Pancreas (tissue), 10 donors: ENCODE measurements around the gene MUC5B. TPM values are rescaled to one million over a fixed set of nuclear protein-coding genes. Genes with fewer than 3 reads are reported as not detected.

Experiments used
- ATAC-seq, 4 donors: fragments of 200-7000 bp; cut with Tn5 transposase; one replicate each; pipeline versions ENCODE4 v1.8.0 to v1.9.1; 2020; ENCODE audit warnings: mild to moderate bottlenecking in 4 of 4, moderate library complexity in 4 of 4
- DNase-seq, 6 donors: peaks; one replicate each; pipeline ENCODE4 v3.0.0-alpha.2; 2020
- FAIRE-seq: peaks from 2 replicates; lab custom pipeline; 2012; peaks lifted over from hg19 to GRCh38; lab: Jason Lieb, UNC
- H3K27ac ChIP-seq, 4 donors: fragments of 200-600 bp; sonication (generic); 1 replicate in 3 of 4; 2 replicates in 1 of 4; pipeline versions ENCODE4 v1.5.0 to v1.8.0; 2020
- H3K27me3 ChIP-seq, 4 donors: fragments of 200-600 bp; one replicate each; pipeline ENCODE4 v1.8.0; 2021
- H3K36me3 ChIP-seq, 3 donors: fragments of 200-600 bp; sonication (generic) in 1 of 3; one replicate each; pipeline versions ENCODE4 v1.5.0 to v1.8.0; 2020 to 2021
- H3K4me1 ChIP-seq, 3 donors: fragments of 200-600 bp; one replicate each; pipeline ENCODE4 v1.8.0; 2021
- H3K4me3 ChIP-seq, 4 donors: fragments of 200-600 bp; sonication (generic) in 2 of 4; one replicate each; pipeline versions ENCODE4 v1.5.0 to v1.8.0; 2020 to 2021
- H3K9me3 ChIP-seq, 4 donors: fragments of 200-600 bp; one replicate each; pipeline ENCODE4 v1.8.0; 2021
- WGBS, 2 donors: extraction: QIAGEN DNeasy Blood & Tissue Kit; methylation state at CpG; one replicate each; pipeline ENCODE4 v1.1.7; 2013; 5-methylcytosine and 5-hydroxymethylcytosine counted together
- intact Hi-C, 3 donors: fragments of 100-400 bp; cut with DNase I; formaldehyde crosslinking; loops; one replicate each; pipeline versions ENCODE4 v1.11.1 to v1.14.2; 2022
- polyA plus RNA-seq, 2 donors: library from polyadenylated mRNA; stranded (reverse); fragments of 200-250 nt; gene quantifications; one replicate each; pipeline ENCODE4 v1.2.3, GENCODE V29; 2013
- total RNA-seq, 6 donors: library from RNA; stranded (reverse); fragmentation: NEBNext Ultra II Directional in 4 of 6; extraction: Animal tissue kit (Norgen Biotek cat#: 25700) in 4 of 6; gene quantifications; one replicate each; pipeline versions ENCODE4 v1.2.1 to v1.2.4, GENCODE V29; 2021 to 2023
- TF ChIP-seq, protein P1 (sequence below), 4 donors: fragments of 200-600 bp; sonication (generic) in 3 of 4; IDR thresholded peaks; one replicate each; pipeline versions ENCODE4 v1.5.0 to v1.8.0; 2021; ENCODE audit warnings: antibody characterized with exemption in 4 of 4
- donor health status: healthy with polysubstance abuse.
- donor health status: DM: no; HTN: no; CAD: no; lungs with moderate emphysema.
- donor health status: DM: no; HTN: no; CAD: no.
- donor health status: control.
- donor health status: control.
- donor health status: Bipolar disorder and iron deficiency.
- donor health status: DM: yes; HTN: yes; CAD: no.
- donor health status: DM: no; HTN: no; CAD: no.
- donor health status: DM: no; HTN: no; CAD: no.
- donor health status: DM: yes; HTN: yes; CAD: no.

The MUC5B gene
- total and polyA plus RNA-seq, 8 donors = 5.1 to 65.4 (median 15.1) TPM

DNA sequence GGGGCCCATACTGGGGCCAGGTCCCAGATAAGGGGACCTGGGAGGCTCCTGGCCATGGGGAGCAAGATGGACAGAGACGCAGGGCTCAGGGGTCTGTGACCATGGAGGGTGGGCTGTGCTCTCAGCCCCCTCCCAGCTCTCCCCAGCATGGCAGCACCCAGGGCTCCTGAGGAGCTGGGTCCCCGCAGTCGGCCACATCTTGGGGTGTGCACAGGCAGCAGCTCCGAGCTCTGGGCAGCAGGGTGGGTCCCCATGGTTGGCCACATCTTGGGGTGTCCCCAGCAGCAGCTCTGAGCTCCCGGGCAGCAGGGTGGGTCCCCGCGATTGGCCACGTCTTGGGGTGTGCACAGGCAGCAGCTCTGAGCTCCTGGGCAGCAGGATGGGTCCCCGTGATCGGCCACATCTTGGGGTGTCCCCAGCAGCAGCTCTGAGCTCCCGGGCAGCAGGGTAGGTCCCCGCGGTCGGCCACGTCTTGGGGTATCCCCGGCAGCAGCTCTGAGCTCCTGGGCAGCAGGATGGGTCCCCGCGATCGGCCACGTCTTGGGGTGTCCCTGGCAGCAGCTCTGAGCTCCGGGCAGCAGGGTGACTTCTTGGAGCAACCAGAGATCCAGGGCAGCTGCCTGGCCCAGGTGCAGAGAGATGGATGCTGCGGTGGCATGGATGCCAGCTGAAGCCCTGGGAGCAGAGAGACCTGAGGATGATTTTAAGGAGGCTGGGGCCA lies 18.3 kb upstream of the MUC5B start:
- intact Hi-C loops = loop anchor here in 1 of 3 donors (5.0 kb wide), 1 partner anchor 313 kb away; no protein-coding TSS in a partner anchor
- peak in 5 of 6 donors; percentile 1 to 54 (median 17) for DNase-seq
- Histone ChIP-seq H3K4me3 (no peak overlapping the region), H3K4me1 (no peaks in the 10 kb centered on the region), H3K27ac (no peak overlapping the region), H3K27me3 (no peaks in the 10 kb centered on the region), H3K36me3 (no peaks in the 10 kb centered on the region), H3K9me3 (no peaks in the 10 kb centered on the region)
- no peak for FAIRE-seq
- TF ChIP-seq, protein P1, sequence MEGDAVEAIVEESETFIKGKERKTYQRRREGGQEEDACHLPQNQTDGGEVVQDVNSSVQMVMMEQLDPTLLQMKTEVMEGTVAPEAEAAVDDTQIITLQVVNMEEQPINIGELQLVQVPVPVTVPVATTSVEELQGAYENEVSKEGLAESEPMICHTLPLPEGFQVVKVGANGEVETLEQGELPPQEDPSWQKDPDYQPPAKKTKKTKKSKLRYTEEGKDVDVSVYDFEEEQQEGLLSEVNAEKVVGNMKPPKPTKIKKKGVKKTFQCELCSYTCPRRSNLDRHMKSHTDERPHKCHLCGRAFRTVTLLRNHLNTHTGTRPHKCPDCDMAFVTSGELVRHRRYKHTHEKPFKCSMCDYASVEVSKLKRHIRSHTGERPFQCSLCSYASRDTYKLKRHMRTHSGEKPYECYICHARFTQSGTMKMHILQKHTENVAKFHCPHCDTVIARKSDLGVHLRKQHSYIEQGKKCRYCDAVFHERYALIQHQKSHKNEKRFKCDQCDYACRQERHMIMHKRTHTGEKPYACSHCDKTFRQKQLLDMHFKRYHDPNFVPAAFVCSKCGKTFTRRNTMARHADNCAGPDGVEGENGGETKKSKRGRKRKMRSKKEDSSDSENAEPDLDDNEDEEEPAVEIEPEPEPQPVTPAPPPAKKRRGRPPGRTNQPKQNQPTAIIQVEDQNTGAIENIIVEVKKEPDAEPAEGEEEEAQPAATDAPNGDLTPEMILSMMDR (IDR thresholded peaks at IDR 0.05) = no peak
- no peak for ATAC-seq
- 63 to 75% methylated on average over 22 of the region's 22 CpGs for WGBS, 2 donors

- no peaks in the 10 kb centered on the region for H3K27me3 ChIP-seq
- no peak overlapping the region for H3K4me3 ChIP-seq
- FAIRE-seq (no peak), ATAC-seq (no peak), DNase-seq (peak in 4 of 6 donors; percentile 0 to 58 (median 30))
- no peaks in the 10 kb centered on the region for H3K36me3 ChIP-seq
- WGBS, 2 donors = 54 to 68% methylated on average over 31 to 35 of the region's 35 CpGs
- H3K27ac ChIP-seq = no peak overlapping the region
- H3K9me3 ChIP-seq = no peaks in the 10 kb centered on the region
- intact Hi-C loops = no loop called here
- TF ChIP-seq, protein P1 (IDR thresholded peaks at IDR 0.05) = no peak
- H3K4me1 ChIP-seq = no peaks in the 10 kb centered on the region
Measured at GRCh38 chr11:1205121-1205986, 17.5 kb upstream of the MUC5B start.

DNA sequence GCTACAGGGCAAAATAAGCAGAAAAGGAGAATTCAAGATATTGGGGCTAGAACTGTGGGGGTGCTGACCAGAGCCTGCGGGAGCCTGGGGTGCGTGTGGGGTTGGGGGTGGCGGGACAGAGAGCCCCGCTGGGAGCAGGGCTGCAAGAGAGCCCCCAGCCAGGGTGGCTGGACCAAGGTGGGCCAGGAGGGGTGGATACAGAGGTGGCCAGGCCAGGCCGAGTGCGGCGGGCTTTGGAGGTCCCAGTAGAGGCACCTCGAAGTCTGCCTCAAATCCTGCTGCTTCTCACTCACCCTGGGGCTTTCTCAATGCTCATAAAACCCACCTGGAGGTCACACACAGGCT lies 16.9 kb upstream of the MUC5B start:
- no peaks in the 10 kb centered on the region for H3K9me3 ChIP-seq
- intact Hi-C loops = no loop called here
- TF ChIP-seq, protein P1 (IDR thresholded peaks at IDR 0.05) = no peak
- H3K27me3 ChIP-seq = no peaks in the 10 kb centered on the region
- H3K4me3 ChIP-seq = no peak overlapping the region
- 78 to 90% methylated on average over 8 of the region's 8 CpGs for WGBS, 2 donors
- H3K4me1 ChIP-seq = no peaks in the 10 kb centered on the region
- ATAC-seq (no peak), FAIRE-seq (no peak), DNase-seq (peak in 4 of 6 donors; percentile 0 to 51 (median 24))
- H3K27ac ChIP-seq = no peak overlapping the region
- H3K36me3 ChIP-seq = no peaks in the 10 kb centered on the region

DNA sequence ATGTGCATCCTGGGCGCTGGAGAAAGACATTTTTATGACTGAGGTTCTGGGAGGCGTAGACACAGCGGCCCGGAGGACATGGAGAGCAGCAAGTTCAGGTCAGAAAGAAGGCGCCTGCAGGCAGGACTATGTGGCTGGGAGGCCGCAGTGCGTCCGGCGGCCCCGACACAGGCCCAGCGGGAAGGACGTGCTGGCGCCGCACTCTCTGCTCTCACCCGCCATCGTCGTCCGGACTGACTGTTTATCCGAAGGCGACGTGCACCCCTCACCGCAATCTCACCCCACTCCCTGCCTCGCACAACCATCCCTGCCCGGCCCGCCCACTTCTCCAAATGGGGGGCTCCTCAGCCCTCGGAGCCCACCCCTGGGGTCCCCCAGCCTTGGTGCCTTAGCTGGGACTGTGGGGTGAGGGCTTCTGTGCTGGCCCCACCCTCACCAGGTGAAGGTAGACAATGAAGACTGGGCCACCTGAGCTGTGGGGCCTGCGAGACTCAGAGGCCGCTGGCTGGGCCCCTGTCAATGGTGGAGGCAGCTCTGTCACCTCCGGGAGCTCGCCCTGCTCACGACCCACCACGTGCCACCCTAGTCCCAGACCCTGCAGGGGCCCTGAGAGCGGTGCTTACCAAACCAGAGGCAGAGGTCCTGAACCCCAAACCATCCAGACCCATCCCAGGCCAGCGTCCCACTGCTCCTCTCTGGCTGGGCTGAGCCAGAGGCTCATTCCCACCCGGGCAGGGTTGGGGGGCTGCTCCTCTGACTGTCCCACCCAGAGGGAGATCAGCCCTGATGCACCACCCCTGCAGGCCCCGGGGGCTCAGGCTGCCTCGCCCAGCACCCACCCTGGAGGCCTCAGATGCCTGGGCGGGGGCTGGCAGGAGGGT lies 16.2 kb upstream of the MUC5B start:
- WGBS, 2 donors = 76 to 84% methylated on average over 36 to 38 of the region's 38 CpGs
- Histone ChIP-seq H3K27ac (no peak overlapping the region), H3K9me3 (no peaks in the 10 kb centered on the region), H3K27me3 (no peaks in the 10 kb centered on the region), H3K4me1 (no peaks in the 10 kb centered on the region), H3K4me3 (no peak overlapping the region), H3K36me3 (no peaks in the 10 kb centered on the region)
- intact Hi-C loops = no loop called here
- FAIRE-seq (no peak), ATAC-seq (no peak), DNase-seq (peak in 3 of 6 donors; percentile 2 to 56 (median 45))
- TF ChIP-seq, protein P1 (IDR thresholded peaks at IDR 0.05) = no peak
